Fibroblast of lung (primary cell): ENCODE measurements around the gene TRRAP. TPM values are rescaled to one million over a fixed set of nuclear protein-coding genes. Genes with fewer than 3 reads are reported as not detected.

Experiments used
- DNase-seq, 2 donors: peaks; one replicate each; pipeline versions ENCODE4 v3.0.0 to v3.0.0-alpha.2; 2010; ENCODE audit warnings: low read depth in 2 of 2
- H2AFZ ChIP-seq: 2 replicates; pipeline ENCODE4 v1.5.1; 2012; ENCODE audit warnings: low read length, control low read depth, inconsistent platforms
- H3K27ac ChIP-seq: 2 replicates; pipeline ENCODE4 v1.5.1; 2011; ENCODE audit warnings: low read length, control low read depth; ENCODE audit not compliant: insufficient read depth
- H3K27me3 ChIP-seq: 2 replicates; pipeline ENCODE4 v1.5.1; 2011; ENCODE audit warnings: mild to moderate bottlenecking, low read length; ENCODE audit not compliant: control insufficient read depth, insufficient read depth
- H3K36me3 ChIP-seq: 2 replicates; pipeline ENCODE4 v1.5.1; 2011; ENCODE audit warnings: low read length; ENCODE audit not compliant: control insufficient read depth, insufficient read depth
- H3K4me1 ChIP-seq: 2 replicates; pipeline ENCODE4 v1.5.1; 2011; ENCODE audit warnings: low read length; ENCODE audit not compliant: control insufficient read depth, insufficient read depth; ENCODE audit errors: extremely low read depth
- H3K4me2 ChIP-seq: 2 replicates; pipeline ENCODE4 v1.5.1; 2011; ENCODE audit warnings: low read length, control low read depth; ENCODE audit not compliant: insufficient read depth; ENCODE audit errors: extremely low read depth
- H3K4me3 ChIP-seq, 4 experiments: fragments of 200-600 bp in 1 of 4; sonication (generic) in 1 of 4; replicated peaks in 1 of 4; 2 replicates each; pipeline ENCODE4 v1.5.1; 2011 to 2016; ENCODE audit warnings: low read length in 4 of 4, low read depth in 3 of 4, mild to moderate bottlenecking in 3 of 4, control low read depth in 2 of 4, inconsistent platforms in 1 of 4, mixed read lengths in 1 of 4; ENCODE audit not compliant: insufficient read depth in 1 of 4; ENCODE audit errors: control extremely low read depth in 1 of 4
- H3K79me2 ChIP-seq: 2 replicates; pipeline ENCODE4 v1.5.1; 2012; ENCODE audit warnings: mild to moderate bottlenecking, low read length, inconsistent platforms; ENCODE audit not compliant: control insufficient read depth, insufficient read depth
- H3K9ac ChIP-seq: 2 replicates; pipeline ENCODE4 v1.5.1; 2011; ENCODE audit warnings: mild to moderate bottlenecking, low read length, control low read depth; ENCODE audit not compliant: insufficient read depth
- H3K9me3 ChIP-seq: 2 replicates; pipeline ENCODE4 v1.5.1; 2012; ENCODE audit warnings: low read depth, low read length; ENCODE audit not compliant: control insufficient read depth, insufficient read depth
- H4K20me1 ChIP-seq: 2 replicates; pipeline ENCODE4 v1.5.1; 2011; ENCODE audit warnings: low read length; ENCODE audit not compliant: control insufficient read depth, insufficient read depth; ENCODE audit errors: extremely low read depth
- CTCF ChIP-seq, 2 donors: IDR thresholded peaks in 1 of 2; conservative IDR thresholded peaks in 1 of 2; 1 replicate in 1 of 2; 2 replicates in 1 of 2; pipeline ENCODE4 v1.5.1; 2011 to 2012; ENCODE audit warnings: low read length in 2 of 2, control low read depth in 1 of 2, inconsistent platforms in 1 of 2, low read depth in 1 of 2, mild to moderate bottlenecking in 1 of 2
- EZH2 ChIP-seq: IDR thresholded peaks from 2 replicates; pipeline ENCODE4 v1.5.1; 2012; ENCODE audit warnings: low read length, control low read depth, mild to moderate bottlenecking; ENCODE audit errors: missing control alignments
- polyA plus RNA-seq, 2 donors: library from polyadenylated mRNA; depleted of rRNA in 1 of 2; stranded (reverse) in 1 of 2; unstranded in 1 of 2; fragments of >200 nt; gene quantifications; 2 replicates each; pipeline ENCODE4 v1.2.1, GENCODE V29; 2011 to 2012; ENCODE audit warnings: missing spikeins in 1 of 2
- total RNA-seq: library from RNA; depleted of rRNA; stranded (reverse); fragments of >200 nt; gene quantifications from 2 replicates; pipeline ENCODE4 v1.2.1, GENCODE V29; 2014

TRRAP gene
- total and polyA plus RNA-seq, 2 donors (not counting 1 experiment from before 2014, with no cell fraction given) = 11.3 to 20.6 TPM

- Histone ChIP-seq H3K27ac (no peak overlapping the region), H3K4me3 (no peak overlapping the region), H4K20me1 (no peaks in the 10 kb centered on the region), H3K4me2 (peak overlapping the region; percentile 27), H3K9ac (no peak overlapping the region), H3K4me1 (peaks cover 3% of the 10 kb centered on the region), H2AFZ (no peak overlapping the region), H3K9me3 (no peaks in the 10 kb centered on the region), H3K36me3 (peaks cover 21% of the 10 kb centered on the region), H3K27me3 (no peaks in the 10 kb centered on the region), H3K79me2 (no peaks in the 10 kb centered on the region)
- peak; percentile 54 to 87 for DNase-seq
- TF ChIP-seq EZH2 (no peak), CTCF (conservative IDR thresholded peaks at IDR 0.05 in 1 of 2, IDR thresholded peaks at IDR 0.05 in 1 of 2; ENCODE audit: low read depth in 1 of 2, low read length in 2 of 2) (peak in 1 of 2 donors; percentile 10)
Observed at GRCh38 chr7:98922392-98923187, 44.3 kb downstream of the TRRAP start.

- peaks cover 20% of the 10 kb centered on the region for H3K36me3 ChIP-seq
Observed at GRCh38 chr7:98923512-98923911, 45.2 kb downstream of the TRRAP start.

GRCh38 chr7:98927125-98927524 lies 48.8 kb downstream of the TRRAP start:
- no peak for DNase-seq
- no peak overlapping the region for H3K27ac ChIP-seq
- no peak overlapping the region for H3K4me2 ChIP-seq
- no peak overlapping the region for H3K4me3 ChIP-seq
- peaks cover 3% of the 10 kb centered on the region for H3K4me1 ChIP-seq
- no peak overlapping the region for H3K9ac ChIP-seq
- H4K20me1 ChIP-seq = no peaks in the 10 kb centered on the region
- no peak overlapping the region for H2AFZ ChIP-seq
- H3K79me2 ChIP-seq = no peaks in the 10 kb centered on the region
- no peaks in the 10 kb centered on the region for H3K9me3 ChIP-seq
- TF ChIP-seq CTCF (conservative IDR thresholded peaks at IDR 0.05 in 1 of 2, IDR thresholded peaks at IDR 0.05 in 1 of 2; ENCODE audit: low read depth in 1 of 2, low read length in 2 of 2) = no peak
- TF ChIP-seq EZH2 = no peak
- H3K36me3 ChIP-seq = peaks cover 23% of the 10 kb centered on the region
- no peaks in the 10 kb centered on the region for H3K27me3 ChIP-seq

More at GRCh38 chr7:98923512-98923911, 45.2 kb downstream of the TRRAP start:
- Histone ChIP-seq H3K27ac (no peak overlapping the region), H3K4me1 (peaks cover 3% of the 10 kb centered on the region), H3K4me3 (no peak overlapping the region), H3K4me2 (no peak overlapping the region), H3K27me3 (no peaks in the 10 kb centered on the region), H2AFZ (no peak overlapping the region), H4K20me1 (no peaks in the 10 kb centered on the region), H3K9me3 (no peaks in the 10 kb centered on the region), H3K9ac (no peak overlapping the region), H3K79me2 (no peaks in the 10 kb centered on the region)
- no peak for DNase-seq
- TF ChIP-seq CTCF (conservative IDR thresholded peaks at IDR 0.05 in 1 of 2, IDR thresholded peaks at IDR 0.05 in 1 of 2; ENCODE audit: low read depth in 1 of 2, low read length in 2 of 2) = no peak
- TF ChIP-seq EZH2 = no peak
